ENCODE results near the gene MEIOC.

GRCh38 chr17:44666006-44666405 lies 9.7 kb downstream of the MEIOC start:
- TF ChIP-seq, protein P1, sequence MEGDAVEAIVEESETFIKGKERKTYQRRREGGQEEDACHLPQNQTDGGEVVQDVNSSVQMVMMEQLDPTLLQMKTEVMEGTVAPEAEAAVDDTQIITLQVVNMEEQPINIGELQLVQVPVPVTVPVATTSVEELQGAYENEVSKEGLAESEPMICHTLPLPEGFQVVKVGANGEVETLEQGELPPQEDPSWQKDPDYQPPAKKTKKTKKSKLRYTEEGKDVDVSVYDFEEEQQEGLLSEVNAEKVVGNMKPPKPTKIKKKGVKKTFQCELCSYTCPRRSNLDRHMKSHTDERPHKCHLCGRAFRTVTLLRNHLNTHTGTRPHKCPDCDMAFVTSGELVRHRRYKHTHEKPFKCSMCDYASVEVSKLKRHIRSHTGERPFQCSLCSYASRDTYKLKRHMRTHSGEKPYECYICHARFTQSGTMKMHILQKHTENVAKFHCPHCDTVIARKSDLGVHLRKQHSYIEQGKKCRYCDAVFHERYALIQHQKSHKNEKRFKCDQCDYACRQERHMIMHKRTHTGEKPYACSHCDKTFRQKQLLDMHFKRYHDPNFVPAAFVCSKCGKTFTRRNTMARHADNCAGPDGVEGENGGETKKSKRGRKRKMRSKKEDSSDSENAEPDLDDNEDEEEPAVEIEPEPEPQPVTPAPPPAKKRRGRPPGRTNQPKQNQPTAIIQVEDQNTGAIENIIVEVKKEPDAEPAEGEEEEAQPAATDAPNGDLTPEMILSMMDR (IDR thresholded peaks at IDR 0.05) = no peak
- no peak for TF ChIP-seq POLR2A (IDR thresholded peaks at IDR 0.05)
